Activated naive CD8-positive, alpha-beta T cell treated with anti-CD3 and anti-CD28 coated beads, Interleukin-2, amount 50 U/mL, for 16 hours (primary cell): ENCODE measurements around the gene ZFHX3.
"Not testable (repeated sequence)": the region's sequence is repeated elsewhere in the genome, so short reads cannot be mapped to it uniquely, and the experiment has no call there.

Experiments used
- DNase-seq: peaks from one replicate; pipeline ENCODE4 v3.0.0-alpha.2; 2020; ENCODE audit warnings: low read depth, low spot score

Gene ZFHX3

DNA sequence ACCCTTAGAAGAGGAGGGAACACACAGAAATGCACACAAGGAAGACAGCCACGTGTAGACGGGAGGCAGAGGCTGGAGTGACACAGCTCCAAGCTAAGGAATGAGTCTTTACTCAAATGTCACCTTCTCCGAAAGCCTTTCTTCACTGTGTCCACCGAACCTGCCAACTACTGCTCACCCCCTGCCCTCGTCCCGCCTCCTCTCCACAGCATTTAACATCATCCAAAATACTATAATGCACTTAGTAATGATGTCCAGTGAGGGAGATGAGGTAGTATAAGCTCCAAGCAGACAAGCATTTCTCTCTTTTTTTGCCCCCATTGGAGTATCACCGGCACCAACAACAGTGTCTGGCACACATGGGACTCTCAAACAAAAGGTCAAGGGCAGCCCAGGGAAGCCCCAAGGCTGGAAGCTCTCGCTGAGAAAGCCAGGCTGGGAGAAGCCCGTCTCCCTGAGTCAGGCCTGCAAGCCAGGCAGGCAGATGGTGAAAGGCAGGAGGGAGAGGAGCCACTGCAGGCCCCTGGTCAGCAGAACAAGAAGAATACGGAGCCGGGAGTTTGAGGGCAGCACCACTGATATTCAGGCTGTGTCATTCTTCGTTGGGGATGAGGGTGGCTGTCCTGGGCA is 25.9 kb downstream of the ZFHX3 start:
- DNase-seq, result no peak

DNA sequence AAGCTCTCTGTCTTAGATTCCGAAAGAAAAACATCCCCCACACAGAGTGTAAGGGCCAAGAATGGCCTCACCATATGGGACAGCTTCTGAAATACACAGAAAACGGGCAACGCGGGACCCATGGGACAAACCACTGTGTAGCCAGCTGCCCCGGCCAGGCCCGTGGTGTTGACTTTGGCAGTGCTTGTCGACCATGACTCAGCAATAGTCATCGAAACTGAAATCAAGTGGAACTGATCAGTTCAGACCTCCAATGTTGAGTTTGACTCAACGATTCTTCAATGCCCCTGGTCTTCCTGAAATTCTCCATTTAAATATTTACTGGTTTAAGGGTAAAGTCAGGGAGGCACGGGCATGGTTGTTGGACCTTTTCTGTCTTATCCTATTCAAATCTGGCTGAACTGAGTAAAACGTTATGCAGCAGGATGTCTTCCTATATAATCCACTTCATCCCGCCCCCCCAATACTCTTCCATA is 27.5 kb downstream of the ZFHX3 start:
- DNase-seq, result no peak

- no peak for DNase-seq
These were observed 28.2 kb downstream of the ZFHX3 start for GRCh38 chr16:73019457-73020362.

DNA sequence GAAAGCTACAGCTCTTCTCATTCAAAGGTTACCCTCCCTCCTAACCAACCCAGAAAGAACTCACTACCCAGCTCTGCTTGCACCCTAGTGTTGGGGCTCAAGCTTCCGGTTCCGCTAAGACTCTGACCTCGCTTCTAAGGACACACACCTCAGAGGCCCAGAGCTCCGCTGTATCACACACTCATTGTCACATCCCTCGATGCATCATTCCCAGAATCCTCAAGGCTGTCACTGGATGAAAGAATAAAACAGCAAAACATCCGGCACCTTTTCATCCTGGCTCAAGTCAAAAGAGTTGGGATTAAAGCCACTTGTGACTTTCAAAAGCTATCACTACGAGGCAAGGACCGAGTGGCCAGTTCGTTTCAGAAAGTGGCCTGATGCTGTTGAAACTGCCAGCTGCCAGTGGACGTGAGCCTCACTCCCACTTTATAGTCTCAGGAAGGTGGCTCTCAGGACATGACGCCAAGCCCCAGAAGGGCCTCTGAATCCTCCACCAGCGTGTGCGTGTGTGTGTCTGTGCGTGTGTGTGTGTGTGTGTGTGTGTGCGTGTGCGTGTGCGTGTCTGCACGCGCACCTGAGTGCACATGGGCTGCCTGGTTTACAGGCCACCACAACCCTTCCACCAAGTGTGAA is 29.0 kb downstream of the ZFHX3 start:
- DNase-seq, result no peak

DNA sequence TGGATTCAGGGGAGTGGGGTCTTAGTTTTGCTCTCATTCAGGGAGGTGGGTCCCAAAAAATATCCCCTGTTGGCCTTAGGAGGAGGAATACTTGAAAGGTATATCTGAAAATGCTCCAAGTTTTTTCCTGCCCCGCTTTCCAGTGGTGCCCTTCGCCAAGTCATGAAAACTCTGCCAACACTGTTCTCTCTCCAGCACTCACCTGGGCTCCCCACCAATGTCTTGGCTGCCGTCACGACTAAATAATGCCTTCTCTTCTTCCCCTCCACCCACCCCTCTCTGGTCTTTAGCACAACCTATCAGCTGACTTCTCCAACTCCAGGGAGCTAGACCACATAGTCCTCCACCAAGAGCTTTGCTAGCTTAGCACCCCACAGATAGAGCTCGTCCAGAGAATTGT is 30.6 kb downstream of the ZFHX3 start:
- no peak for DNase-seq

DNA sequence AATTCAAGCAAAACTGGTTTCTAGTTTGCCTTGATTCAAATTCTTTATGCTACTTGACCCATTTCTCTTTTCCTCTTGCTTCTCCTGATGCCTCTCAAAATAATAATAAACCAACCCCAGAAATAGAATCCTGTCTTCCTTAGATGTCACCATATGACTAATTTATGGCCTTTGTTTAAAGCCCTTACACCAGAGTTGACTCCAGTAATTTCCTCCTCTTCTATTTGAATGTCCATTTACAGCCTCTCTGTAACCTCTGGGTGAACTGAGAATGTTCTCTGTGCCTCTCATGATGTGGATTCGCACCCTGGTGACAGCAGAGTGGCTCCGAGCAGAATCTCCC is 31.5 kb downstream of the ZFHX3 start:
- no peak for DNase-seq

GRCh38 chr16:73015612-73016487 is 32.1 kb downstream of the ZFHX3 start:
- DNase-seq, result no peak

DNA sequence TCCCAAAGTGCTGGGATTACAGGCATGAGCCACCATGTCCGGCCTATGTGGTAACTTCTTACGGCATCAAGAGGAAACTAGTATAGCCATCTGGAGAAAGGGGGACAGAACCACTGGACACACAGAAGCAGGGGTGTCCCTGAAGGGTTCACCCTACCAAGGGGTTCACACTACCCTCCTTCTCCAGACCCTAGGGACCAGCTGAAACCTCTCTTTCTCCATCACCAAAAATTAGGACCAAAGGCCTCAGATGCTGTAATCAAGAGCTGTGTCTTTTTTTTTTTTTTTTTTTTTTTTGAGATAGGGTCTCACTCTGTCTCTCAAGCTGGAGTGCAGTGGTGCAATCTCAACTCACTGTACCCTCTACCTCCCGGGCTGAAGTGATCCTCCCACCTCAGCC is 33.2 kb downstream of the ZFHX3 start:
- DNase-seq, result no peak

DNA sequence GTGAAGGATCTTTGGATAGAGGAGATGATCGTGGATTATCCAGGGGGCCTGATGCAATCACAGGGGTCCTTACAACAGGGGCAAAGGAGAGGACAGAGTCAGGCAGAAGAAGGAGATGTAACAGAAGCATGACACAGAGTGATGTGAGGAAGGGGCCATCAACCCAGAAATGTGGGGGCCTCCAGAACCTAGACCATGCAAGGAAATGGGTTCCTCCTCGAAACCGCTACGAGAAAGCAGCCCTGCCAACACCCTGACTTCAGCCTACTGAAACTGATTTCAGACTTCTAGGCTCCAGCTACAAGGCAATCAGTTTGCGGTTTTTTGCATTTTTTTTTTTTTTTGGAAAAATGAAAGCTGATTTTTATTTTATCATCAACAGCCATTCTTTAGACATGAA is 34.0 kb downstream of the ZFHX3 start:
- DNase-seq, result no peak

- DNase-seq, result no peak
These were observed 35.6 kb downstream of the ZFHX3 start for GRCh38 chr16:73012341-73012740.

DNA sequence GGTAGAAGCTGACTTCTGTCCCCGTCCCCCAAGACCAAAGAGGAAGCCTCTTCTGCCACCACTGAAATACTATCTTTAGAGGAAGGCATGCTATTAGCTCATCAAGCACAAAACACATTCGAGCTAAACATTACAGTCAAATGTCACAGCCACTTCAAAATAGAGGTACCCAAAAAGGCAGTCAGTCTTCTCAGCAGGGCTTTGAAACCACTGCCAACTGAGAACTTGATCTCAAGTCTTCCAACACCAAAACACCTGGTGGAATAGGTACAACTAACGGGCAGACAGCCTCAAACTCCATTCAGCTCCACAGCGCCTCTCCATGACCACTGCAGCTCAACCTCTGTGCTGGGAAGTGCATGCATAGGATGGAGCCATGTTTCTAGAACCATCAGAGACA is 36.0 kb downstream of the ZFHX3 start:
- DNase-seq, result no peak

DNA sequence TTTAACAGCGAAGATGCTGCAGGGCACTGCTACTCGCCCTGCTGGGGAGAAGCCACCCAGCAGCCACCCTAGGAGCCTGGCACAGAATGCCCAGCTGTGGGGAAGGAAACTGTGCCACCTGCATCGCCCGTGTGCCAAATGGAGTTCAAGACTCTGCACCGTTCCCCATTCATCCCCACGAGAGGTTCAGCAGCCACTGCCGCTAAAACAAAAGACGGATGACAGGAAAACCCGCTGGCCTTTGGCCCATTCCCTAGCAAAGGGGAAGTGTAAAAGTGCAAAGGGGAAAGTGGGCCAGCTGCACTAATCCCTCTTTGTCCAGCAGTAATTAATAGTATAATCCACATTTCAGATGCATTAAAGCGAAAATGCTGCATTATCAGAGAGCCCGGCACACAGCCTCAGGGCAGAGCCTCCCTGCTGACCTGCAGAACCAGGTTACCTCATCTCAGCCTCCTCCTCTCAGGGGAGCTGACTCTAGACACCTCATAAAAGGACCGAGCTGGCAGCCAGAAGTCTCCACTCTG is 37.7 kb downstream of the ZFHX3 start:
- DNase-seq, result no peak

GRCh38 chr16:73009710-73010109 is 38.2 kb downstream of the ZFHX3 start:
- not testable (repeated sequence) for DNase-seq

- no peak for DNase-seq
These were observed 41.9 kb downstream of the ZFHX3 start for GRCh38 chr16:73006026-73006425.

- DNase-seq, result no peak
These were observed 45.1 kb downstream of the ZFHX3 start for GRCh38 chr16:73002866-73003265.

- no peak for DNase-seq
These were observed 46.9 kb downstream of the ZFHX3 start for GRCh38 chr16:73000907-73001521.

DNA sequence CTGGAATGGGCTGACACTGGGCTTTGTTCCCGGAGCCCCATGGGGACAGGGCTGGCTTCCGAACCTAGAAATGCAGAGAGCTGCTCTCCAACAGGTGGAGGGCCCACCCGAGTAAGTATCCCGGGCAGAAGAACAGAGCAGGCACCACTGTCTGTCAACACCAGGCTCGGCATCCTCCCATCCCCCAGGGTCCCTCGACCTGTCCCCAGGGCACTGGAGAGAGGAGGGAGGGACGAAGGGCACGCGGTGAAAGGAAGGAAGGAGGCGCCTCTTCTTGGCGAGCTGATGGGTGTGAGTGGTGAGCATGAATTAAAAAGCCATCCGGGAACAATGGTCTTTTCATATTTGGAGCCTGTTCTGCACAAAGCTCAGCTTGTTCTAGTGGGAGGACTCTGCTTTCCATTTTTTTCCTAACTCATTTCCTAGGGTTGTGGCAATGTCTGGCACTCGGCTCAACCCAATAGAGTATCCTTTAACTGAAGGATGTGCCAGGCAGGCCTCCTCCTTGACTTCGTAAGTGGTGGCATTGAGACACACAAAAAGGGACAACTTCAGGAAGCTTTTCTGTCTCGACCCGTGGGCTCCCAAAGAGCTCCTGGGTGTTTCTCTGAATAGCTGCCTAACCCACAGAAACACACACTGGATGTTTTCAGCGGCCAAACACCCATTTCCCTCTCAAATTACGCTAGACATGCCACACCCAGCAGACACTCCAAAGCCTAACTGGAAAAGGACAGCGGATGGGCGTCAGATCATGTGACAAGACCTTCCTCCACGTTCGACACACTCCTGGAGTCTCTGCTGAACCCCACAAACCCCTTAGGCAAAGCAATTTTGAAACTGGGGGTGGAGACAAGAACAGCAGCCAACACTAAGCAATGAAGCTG is 47.7 kb downstream of the ZFHX3 start:
- DNase-seq, result no peak

- DNase-seq, result no peak
These were observed 48.3 kb downstream of the ZFHX3 start for GRCh38 chr16:72999541-73000019.

GRCh38 chr16:72997141-72997542 is 50.8 kb downstream of the ZFHX3 start:
- DNase-seq, result no peak
